Lung microvascular endothelial cell (primary cell): ENCODE measurements around the gene APOL1. TPM values are rescaled to one million over a fixed set of nuclear protein-coding genes. Genes with fewer than 3 reads are reported as not detected.
A peak's percentile ranks its signal among the peaks of the same experiment; 100 is the strongest.
"Not testable (repeated sequence)": the region's sequence is repeated elsewhere in the genome, so short reads cannot be mapped to it uniquely, and the experiment has no call there.

Experiments used
- DNase-seq, 2 donors: peaks; one replicate each; pipeline versions ENCODE4 v3.0.0 to v3.0.0-alpha.2; 2010; ENCODE audit warnings: low read depth in 2 of 2
- total RNA-seq: library from RNA; depleted of rRNA; stranded (reverse); fragments of >200 nt; gene quantifications from 2 replicates; pipeline ENCODE4 v1.2.1, GENCODE V29; 2014

APOL1 gene
- total RNA-seq, 1 donor from 2014 or later, result 5.8 TPM

GRCh38 chr22:36263886-36264664, 11.1 kb downstream of the APOL1 start:
- not testable (repeated sequence) for DNase-seq

GRCh38 chr22:36267058-36267457, 14.1 kb downstream of the APOL1 start:
- no peak for DNase-seq

DNA sequence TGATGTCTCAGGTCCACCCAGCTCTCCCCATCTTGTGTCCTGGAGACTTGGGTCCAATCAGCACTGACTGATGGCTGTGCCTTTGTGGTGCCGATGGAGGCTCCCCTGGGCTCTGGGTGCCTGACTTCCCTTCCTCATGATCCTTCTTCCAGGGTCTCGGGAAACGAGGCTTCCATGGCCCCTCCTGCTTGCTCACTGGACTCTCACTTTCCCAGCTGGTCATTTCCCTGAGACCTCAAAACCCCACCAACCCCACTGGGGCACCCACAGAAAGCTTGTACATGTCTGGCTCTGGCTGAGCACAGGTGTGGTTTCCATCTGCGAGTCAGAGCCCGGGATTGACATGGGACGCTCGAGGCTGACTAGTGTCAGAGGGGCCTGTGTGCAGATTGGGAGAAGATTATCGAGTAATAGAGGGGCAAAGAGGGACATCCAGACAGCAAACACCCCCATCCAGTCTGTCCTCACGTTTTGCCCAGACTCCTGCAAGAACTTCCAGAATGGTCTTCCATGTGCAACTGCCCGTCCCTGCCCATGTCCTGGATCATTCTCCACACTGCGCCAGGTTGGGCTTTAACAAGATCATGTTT, 15.1 kb downstream of the APOL1 start:
- DNase-seq, result no peak

GRCh38 chr22:36271231-36271630, 18.3 kb downstream of the APOL1 start:
- not testable (repeated sequence) for DNase-seq

- DNase-seq, result not testable (repeated sequence)
Observed at GRCh38 chr22:36271951-36272350, 19.0 kb downstream of the APOL1 start.

GRCh38 chr22:36274531-36274930, 21.6 kb downstream of the APOL1 start:
- no peak for DNase-seq

DNA sequence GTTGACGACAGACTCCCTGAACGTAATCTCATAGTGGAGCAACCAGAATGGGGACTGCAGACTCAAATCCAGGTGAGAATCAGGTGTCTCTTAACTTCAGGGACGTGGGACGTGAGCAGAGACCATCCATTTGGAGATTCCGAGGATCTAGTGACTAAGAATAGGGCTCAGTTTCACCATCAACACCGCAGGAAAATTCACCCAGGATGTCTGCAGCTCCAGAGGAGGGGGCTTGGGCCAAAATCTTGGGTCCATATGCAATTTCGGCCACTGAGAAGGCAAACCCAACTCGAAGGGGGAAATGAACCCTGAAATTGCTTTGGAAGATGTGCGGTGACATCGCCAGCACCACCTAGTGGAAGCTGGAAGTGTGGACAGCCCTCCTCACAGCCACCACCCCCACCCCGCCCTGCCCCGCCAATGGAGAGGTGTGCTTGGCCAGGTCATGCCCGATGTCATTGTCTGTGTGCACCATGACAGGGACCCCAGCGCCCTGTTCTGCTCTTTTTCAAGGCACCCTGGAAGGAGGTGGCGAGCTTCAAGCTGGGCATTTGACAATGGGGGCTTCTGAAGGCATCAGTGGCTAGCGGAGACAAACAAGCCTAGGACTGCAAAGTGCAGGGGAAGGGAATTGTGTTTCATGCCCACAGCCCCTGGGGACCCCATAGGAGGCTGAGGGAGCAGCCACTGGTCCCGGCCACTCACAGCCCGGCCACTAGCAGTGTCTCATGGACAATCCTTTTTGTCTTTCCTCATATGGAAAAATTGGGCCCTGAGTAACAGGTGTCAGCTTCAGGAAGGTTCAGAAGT, 24.8 kb downstream of the APOL1 start:
- peak; percentile 67 to 72 for DNase-seq

DNA sequence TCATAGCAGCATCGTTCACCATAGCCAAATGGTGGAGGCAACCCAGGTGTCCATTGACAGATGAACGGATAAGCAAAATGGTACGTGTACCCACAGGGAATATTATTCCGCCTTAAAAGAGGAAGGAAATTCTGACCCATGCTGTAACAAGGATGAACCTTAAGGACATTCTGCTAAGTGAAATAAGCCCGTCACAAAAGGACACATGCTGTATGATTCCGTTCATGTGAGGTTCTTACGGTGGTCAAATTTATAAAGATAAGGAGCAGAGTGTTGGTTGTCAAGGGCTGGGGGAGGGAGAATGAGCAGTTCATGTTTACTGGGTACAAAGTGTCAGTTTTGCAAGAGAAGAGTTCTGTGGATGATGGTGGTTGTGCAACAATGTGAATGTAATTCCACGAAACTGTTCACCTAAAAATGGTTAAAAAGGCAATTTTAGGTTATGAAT, 26.3 kb downstream of the APOL1 start:
- DNase-seq, result no peak

- no peak for DNase-seq
Observed at GRCh38 chr22:36280379-36280778, 27.4 kb downstream of the APOL1 start.

- DNase-seq, result no peak
Observed at GRCh38 chr22:36281781-36282327, 28.9 kb downstream of the APOL1 start.

DNA sequence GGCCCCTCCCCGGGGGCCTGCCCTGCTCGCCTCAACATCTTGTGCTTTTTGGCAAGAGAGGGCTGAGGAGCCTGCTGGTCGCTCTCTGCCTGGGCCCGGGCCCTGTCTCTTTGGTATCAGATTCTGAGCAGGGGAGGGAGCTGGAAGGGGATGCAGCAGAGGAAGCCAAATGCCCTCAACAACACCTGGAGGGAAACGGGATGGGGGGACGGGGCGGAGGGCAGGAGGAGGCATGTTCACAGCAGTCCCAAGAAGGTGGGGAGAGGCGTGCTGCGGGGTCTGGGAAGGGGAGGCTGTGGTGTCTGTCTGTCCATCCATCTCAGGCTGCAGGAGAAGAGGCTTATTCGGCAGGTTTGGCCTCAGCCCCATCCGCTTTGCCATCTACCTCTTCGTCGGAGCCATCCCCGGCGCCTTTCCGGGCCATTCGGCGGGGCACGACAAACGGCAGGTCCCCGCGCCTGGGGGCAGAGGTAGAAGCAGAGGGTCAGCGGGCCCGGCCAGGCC, 29.4 kb downstream of the APOL1 start:
- no peak for DNase-seq

- DNase-seq, result no peak
Observed at GRCh38 chr22:36284171-36284571, 31.2 kb downstream of the APOL1 start.

- no peak for DNase-seq
Observed at GRCh38 chr22:36285017-36285416, 32.1 kb downstream of the APOL1 start.

- DNase-seq, result no peak
Observed at GRCh38 chr22:36285545-36285944, 32.6 kb downstream of the APOL1 start.

DNA sequence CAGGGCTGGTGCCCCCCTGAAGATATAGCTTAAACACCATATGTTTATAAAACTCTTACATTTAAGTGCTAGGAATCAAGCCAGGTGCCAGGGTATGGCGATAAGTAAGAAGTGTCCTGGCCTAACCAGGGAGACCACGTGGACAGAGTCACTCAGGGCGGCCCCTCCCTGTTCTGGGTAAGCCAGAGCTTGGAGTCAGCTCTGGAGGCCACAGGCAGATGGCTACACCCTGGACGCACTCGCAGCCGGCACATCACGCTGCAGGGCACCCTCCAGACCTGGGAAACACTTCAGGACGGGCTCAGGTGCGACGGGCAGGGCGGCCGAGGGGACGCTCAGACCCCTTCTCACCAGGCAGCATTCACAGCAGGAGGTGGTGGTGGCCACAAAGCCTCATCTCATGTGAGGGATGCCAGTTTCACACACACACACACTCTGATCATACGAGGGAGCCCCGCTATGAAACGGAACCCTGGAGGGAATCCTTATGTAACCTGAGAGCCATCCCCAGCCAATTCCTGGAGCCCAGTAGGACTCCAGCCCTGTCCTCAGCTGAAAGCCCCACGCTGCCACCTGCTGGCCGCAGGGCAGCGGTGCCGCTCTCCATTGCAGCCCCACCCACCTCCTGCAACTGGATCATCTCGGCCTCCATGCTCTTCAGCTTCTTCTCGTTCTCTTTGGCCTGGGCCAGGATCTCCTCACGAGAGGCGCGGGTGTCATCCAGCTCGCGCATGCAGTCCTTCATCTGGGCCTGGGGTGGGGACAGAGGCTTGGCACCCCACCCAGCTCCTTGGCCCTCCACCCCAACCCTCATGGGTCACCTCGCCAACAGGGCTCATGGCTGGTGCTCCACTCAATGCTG, 33.4 kb downstream of the APOL1 start:
- peak; percentile 69 to 78 for DNase-seq

DNA sequence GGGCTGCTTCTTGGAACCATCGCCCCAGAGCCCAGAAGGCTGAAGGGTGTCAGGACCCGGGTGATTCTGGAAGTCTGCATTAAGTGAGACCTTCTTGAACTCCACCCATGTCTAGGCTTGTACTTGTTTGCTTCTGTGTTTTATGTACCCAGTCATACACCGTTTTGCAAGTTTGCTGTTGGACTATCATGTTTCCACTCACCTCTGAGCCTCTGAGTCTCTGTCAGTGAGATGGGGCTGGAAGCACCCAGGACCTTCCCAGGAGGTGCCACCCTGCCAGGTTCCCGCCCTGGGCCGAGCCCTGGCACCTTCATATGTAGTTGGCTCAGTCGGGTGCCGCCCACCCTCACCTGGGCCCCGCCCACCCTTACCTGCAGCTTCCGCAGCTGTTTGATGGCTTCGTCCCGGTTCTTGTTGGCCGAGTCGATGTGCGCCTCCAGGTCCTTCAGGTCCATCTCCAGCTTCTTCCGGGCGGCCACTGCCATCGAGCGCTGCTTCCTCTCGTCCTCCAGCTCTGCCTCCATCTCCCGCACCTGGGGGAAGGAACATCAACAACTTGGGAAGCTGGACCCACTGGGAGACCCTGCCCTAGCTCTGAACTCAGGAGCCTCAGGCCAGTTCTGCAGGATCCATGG, 35.1 kb downstream of the APOL1 start:
- DNase-seq, result no peak

GRCh38 chr22:36288571-36289405, 35.9 kb downstream of the APOL1 start:
- no peak for DNase-seq

- no peak for DNase-seq
Observed at GRCh38 chr22:36289406-36289870, 36.5 kb downstream of the APOL1 start.

GRCh38 chr22:36289948-36290371, 37.0 kb downstream of the APOL1 start:
- not testable (repeated sequence) for DNase-seq
